Glomerular endothelial cell (primary cell): ENCODE measurements around the gene SH2D4B. TPM values are rescaled to one million over a fixed set of nuclear protein-coding genes. Genes with fewer than 3 reads are reported as not detected.

ENCODE experiments used
- DNase-seq: peaks from one replicate; pipeline ENCODE4 v3.0.0-alpha.2; 2011; ENCODE audit warnings: low read depth, low spot score; ENCODE audit errors: extremely low read depth
- total RNA-seq: library from RNA; depleted of rRNA; stranded (reverse); fragments of >200 nt; gene quantifications from 2 replicates; pipeline ENCODE4 v1.2.3, GENCODE V29; 2015

The SH2D4B gene
- total RNA-seq, 1 donor from 2014 or later: 0.23 TPM

- no peak for DNase-seq
Observed at GRCh38 chr10:80585812-80586211, 48.1 kb downstream of the SH2D4B start.

GRCh38 chr10:80588546-80588945 lies 50.8 kb downstream of the SH2D4B start:
- DNase-seq: no peak

GRCh38 chr10:80589726-80590373 lies 52.1 kb downstream of the SH2D4B start:
- no peak for DNase-seq

- no peak for DNase-seq
Observed at GRCh38 chr10:80590585-80591125, 53.0 kb downstream of the SH2D4B start.

GRCh38 chr10:80596391-80597257 lies 58.9 kb downstream of the SH2D4B start:
- peak; percentile 12 for DNase-seq

GRCh38 chr10:80598084-80598798 lies 60.5 kb downstream of the SH2D4B start:
- no peak for DNase-seq

GRCh38 chr10:80598951-80599350 lies 61.2 kb downstream of the SH2D4B start:
- no peak for DNase-seq

GRCh38 chr10:80599424-80599847 lies 61.7 kb downstream of the SH2D4B start:
- DNase-seq: peak; percentile 23

- DNase-seq: no peak
Observed at GRCh38 chr10:80600256-80600655, 62.6 kb downstream of the SH2D4B start.

- DNase-seq: no peak
Observed at GRCh38 chr10:80602881-80603280, 65.2 kb downstream of the SH2D4B start.

GRCh38 chr10:80603516-80603915 lies 65.8 kb downstream of the SH2D4B start:
- DNase-seq: no peak

- no peak for DNase-seq
Observed at GRCh38 chr10:80608706-80609105, 71.0 kb downstream of the SH2D4B start.

- DNase-seq: no peak
Observed at GRCh38 chr10:80609331-80609730, 71.6 kb downstream of the SH2D4B start.

GRCh38 chr10:80611481-80612185 lies 73.9 kb downstream of the SH2D4B start:
- DNase-seq: no peak

GRCh38 chr10:80612261-80612660 lies 74.6 kb downstream of the SH2D4B start:
- DNase-seq: no peak

- DNase-seq: no peak
Observed at GRCh38 chr10:80613466-80614170, 75.9 kb downstream of the SH2D4B start.

GRCh38 chr10:80614576-80615416 lies 77.1 kb downstream of the SH2D4B start:
- DNase-seq: no peak

- DNase-seq: no peak
Observed at GRCh38 chr10:80617807-80618206, 80.1 kb downstream of the SH2D4B start.

- no peak for DNase-seq
Observed at GRCh38 chr10:80619036-80619435, 81.3 kb downstream of the SH2D4B start.
